H9 (cell line): Measurements from ENCODE around the gene LINGO3. TPM values are rescaled to one million over a fixed set of nuclear protein-coding genes. Genes with fewer than 3 reads are reported as not detected.

Source experiments
- DNase-seq: peaks from one replicate; pipeline ENCODE4 v3.0.0-alpha.2; 2017
- H2AFZ ChIP-seq: one replicate; pipeline ENCODE4 v1.6.1; 2013; ENCODE audit warnings: mild to moderate bottlenecking, low read length, control low read depth, moderate library complexity
- H2AK5ac ChIP-seq: 2 replicates; pipeline ENCODE4 v1.6.1; 2013; ENCODE audit warnings: low read length, control low read depth, mixed read lengths; ENCODE audit not compliant: insufficient read length
- H2BK120ac ChIP-seq: one replicate; pipeline ENCODE4 v1.6.1; 2013; ENCODE audit warnings: low read depth, mild to moderate bottlenecking, low read length, control low read depth, inconsistent platforms; ENCODE audit not compliant: poor library complexity, severe bottlenecking
- H2BK12ac ChIP-seq: 2 replicates; pipeline ENCODE4 v1.6.1; 2013; ENCODE audit warnings: low read length, control low read depth, mixed read lengths, low read depth; ENCODE audit not compliant: insufficient read length
- H2BK15ac ChIP-seq: 2 replicates; pipeline ENCODE4 v1.6.1; 2013; ENCODE audit warnings: low read depth, low read length, control low read depth
- H2BK20ac ChIP-seq: one replicate; pipeline ENCODE4 v1.6.1; 2013; ENCODE audit warnings: low read depth, mild to moderate bottlenecking, low read length, control low read depth, inconsistent platforms; ENCODE audit not compliant: poor library complexity, severe bottlenecking
- H2BK5ac ChIP-seq: 2 replicates; pipeline ENCODE4 v1.6.1; 2013; ENCODE audit warnings: low read length, control low read depth, mixed read lengths; ENCODE audit not compliant: insufficient read length
- H3K14ac ChIP-seq: 2 replicates; pipeline ENCODE4 v1.6.1; 2013; ENCODE audit warnings: low read length, control low read depth; ENCODE audit not compliant: insufficient read depth
- H3K18ac ChIP-seq: 2 replicates; pipeline ENCODE4 v1.6.1; 2013; ENCODE audit warnings: low read depth, mild to moderate bottlenecking, mixed read lengths, low read length, control low read depth; ENCODE audit not compliant: insufficient read length
- H3K23ac ChIP-seq: 2 replicates; pipeline ENCODE4 v1.6.1; 2013; ENCODE audit warnings: low read length, control low read depth, mixed read lengths, low read depth; ENCODE audit not compliant: insufficient read length
- H3K23me2 ChIP-seq: 2 replicates; pipeline ENCODE4 v1.6.1; 2013; ENCODE audit warnings: low read depth, mild to moderate bottlenecking, mixed read lengths, low read length, control low read depth; ENCODE audit not compliant: insufficient read length, poor library complexity, severe bottlenecking
- H3K27ac ChIP-seq: 2 replicates; pipeline ENCODE4 v1.5.1; 2013; ENCODE audit warnings: low read length, control low read depth, mixed read lengths, low read depth; ENCODE audit not compliant: insufficient read length
- H3K27me3 ChIP-seq: 2 replicates; pipeline ENCODE4 v1.6.1; 2013; ENCODE audit warnings: low read length, control low read depth, inconsistent platforms; ENCODE audit not compliant: insufficient read depth
- H3K4ac ChIP-seq: 2 replicates; pipeline ENCODE4 v1.6.1; 2013; ENCODE audit warnings: low read depth, mild to moderate bottlenecking, control low read depth, inconsistent platforms, low read length, moderate library complexity
- H3K4me1 ChIP-seq: 2 replicates; pipeline ENCODE4 v1.6.1; 2013; ENCODE audit warnings: low read length, control low read depth, inconsistent platforms; ENCODE audit not compliant: insufficient read depth
- H3K4me2 ChIP-seq: 2 replicates; pipeline ENCODE4 v1.6.1; 2013; ENCODE audit warnings: low read length, control low read depth, mixed read lengths; ENCODE audit not compliant: insufficient read length, insufficient read depth
- H3K56ac ChIP-seq: 2 replicates; pipeline ENCODE4 v1.6.1; 2013; ENCODE audit warnings: low read depth, mild to moderate bottlenecking, mixed read lengths, low read length, control low read depth; ENCODE audit not compliant: insufficient read length
- H3K79me1 ChIP-seq: 2 replicates; pipeline ENCODE4 v1.6.1; 2013; ENCODE audit warnings: low read depth, mild to moderate bottlenecking, moderate library complexity, low read length, control low read depth, inconsistent platforms; ENCODE audit not compliant: insufficient read depth, poor library complexity, severe bottlenecking
- H3K79me2 ChIP-seq: 2 replicates; pipeline ENCODE4 v1.6.1; 2013; ENCODE audit warnings: low read length, control low read depth, inconsistent platforms; ENCODE audit not compliant: insufficient read depth
- H3K9ac ChIP-seq: 2 replicates; pipeline ENCODE4 v1.6.1; 2013; ENCODE audit warnings: low read length, control low read depth, mixed read lengths; ENCODE audit not compliant: insufficient read length; ENCODE audit errors: extremely low read depth
- H3K9me3 ChIP-seq: one replicate; pipeline ENCODE4 v1.6.1; 2013; ENCODE audit warnings: low read depth, low read length, inconsistent platforms; ENCODE audit not compliant: control insufficient read depth
- H3T11ph ChIP-seq: one replicate; pipeline ENCODE4 v1.6.1; 2013; ENCODE audit warnings: mild to moderate bottlenecking, low read length, control low read depth, inconsistent platforms
- H4K20me1 ChIP-seq: one replicate; pipeline ENCODE4 v1.6.1; 2013; ENCODE audit not compliant: control insufficient read depth, insufficient read length, insufficient read depth
- H4K5ac ChIP-seq: 2 replicates; pipeline ENCODE4 v1.6.1; 2013; ENCODE audit warnings: low read depth, mild to moderate bottlenecking, mixed read lengths, low read length, control low read depth; ENCODE audit not compliant: insufficient read length
- H4K8ac ChIP-seq: replicated peaks from 2 replicates; pipeline ENCODE4 v1.6.1; 2013; ENCODE audit warnings: low read length, control low read depth, mixed read lengths, low read depth; ENCODE audit not compliant: insufficient read length
- H4K91ac ChIP-seq: 2 replicates; pipeline ENCODE4 v1.6.1; 2013; ENCODE audit warnings: low read depth, mild to moderate bottlenecking, moderate library complexity, mixed read lengths, low read length, control low read depth; ENCODE audit not compliant: insufficient read length
- H3K27ac Mint-ChIP-seq, 3 experiments: 2 replicates in 2 of 3; 3 replicates in 1 of 3; pipeline ENCODE4 v1.8.0; 2020 to 2021; ENCODE audit warnings: mixed read lengths in 3 of 3, mild to moderate bottlenecking in 1 of 3, moderate library complexity in 1 of 3
- H3K27me3 Mint-ChIP-seq: 2 replicates; pipeline ENCODE4 v1.8.0; 2021; ENCODE audit warnings: low read depth, mild to moderate bottlenecking, moderate library complexity, mixed read lengths
- H3K36me3 Mint-ChIP-seq, 3 experiments: 2 replicates in 2 of 3; 3 replicates in 1 of 3; pipeline ENCODE4 v1.8.0; 2020 to 2021; ENCODE audit warnings: low read depth in 3 of 3, mixed read lengths in 3 of 3; ENCODE audit not compliant: insufficient read depth in 1 of 3
- H3K4me1 Mint-ChIP-seq, 2 experiments: 2 replicates each; pipeline ENCODE4 v1.8.0; 2020; ENCODE audit warnings: mixed read lengths in 2 of 2
- H3K4me3 Mint-ChIP-seq, 2 experiments: 2 replicates in 1 of 2; 3 replicates in 1 of 2; pipeline ENCODE4 v1.8.0; 2020 to 2021; ENCODE audit warnings: mild to moderate bottlenecking in 2 of 2, mixed read lengths in 2 of 2, moderate library complexity in 1 of 2
- H3K9me3 Mint-ChIP-seq, 2 experiments: 2 replicates in 1 of 2; 3 replicates in 1 of 2; pipeline ENCODE4 v1.8.0; 2020; ENCODE audit warnings: mild to moderate bottlenecking in 2 of 2, mixed read lengths in 2 of 2, moderate library complexity in 1 of 2
- WGBS: extraction: QIAGEN DNeasy Blood & Tissue Kit; methylation state at CpG from one replicate; pipeline ENCODE4 v1.1.7; 2013; ENCODE audit warnings: missing lambda C conversion rate, low lambda C conversion rate, mixed read lengths; ENCODE audit not compliant: insufficient read length; ENCODE audit errors: extremely low coverage; 5-methylcytosine and 5-hydroxymethylcytosine counted together
- total RNA-seq: library from RNA; stranded (reverse); gene quantifications from 2 replicates; pipeline ENCODE4 v1.2.1, GENCODE V29; 2021
- TF ChIP-seq, protein P1 (sequence below): fragments of 200-600 bp; sonication (generic); conservative IDR thresholded peaks from 3 replicates; pipeline ENCODE4 v1.8.0; 2021; ENCODE audit warnings: antibody characterized with exemption, mild to moderate bottlenecking

Gene LINGO3
- total RNA-seq, 1 experiment from 2014 or later = 0.28 TPM

DNA sequence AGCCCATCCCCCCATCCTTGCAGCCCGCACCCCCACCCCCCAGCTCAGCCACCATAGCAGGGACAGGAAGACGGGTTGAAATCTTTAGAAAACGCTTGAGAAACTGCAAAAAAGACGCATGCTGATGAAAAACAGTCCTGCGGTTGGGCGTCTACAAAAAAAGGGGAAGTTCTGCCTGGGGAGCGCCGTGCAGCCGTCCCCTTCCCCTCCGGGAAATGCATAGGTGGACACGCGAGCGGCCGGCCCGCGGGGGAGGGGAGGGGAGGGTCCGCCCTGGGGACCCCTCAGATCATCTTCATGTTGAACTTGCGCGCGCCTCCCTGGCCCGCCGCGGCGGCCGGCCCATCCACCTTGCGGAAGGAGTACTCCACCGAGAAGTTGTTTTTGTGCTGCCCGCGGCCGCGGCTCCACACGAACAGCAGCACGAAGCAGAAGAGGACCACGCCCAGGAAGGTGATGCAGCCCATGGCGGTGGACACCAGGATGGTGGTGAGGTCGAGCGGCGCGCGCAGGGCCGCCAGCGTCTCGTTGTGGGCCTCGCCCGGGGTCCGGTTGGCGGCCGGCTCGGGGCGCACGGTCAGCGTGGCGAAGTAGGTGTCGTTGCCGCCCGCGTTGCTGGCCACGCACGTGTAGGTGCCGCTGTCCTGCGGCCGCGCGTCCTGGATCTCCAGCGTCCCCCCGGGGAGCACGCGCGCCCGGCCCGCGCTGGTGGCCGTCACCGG, 18.1 kb downstream of the LINGO3 start:
- Histone ChIP-seq H2AK5ac (no peak overlapping the region), H3K9ac (no peak overlapping the region), H2BK20ac (no peak overlapping the region), H4K8ac (no peak overlapping the region), H3K4me2 (peak overlapping the region; percentile 65), H3T11ph (no peak overlapping the region), H2BK12ac (no peak overlapping the region), H2BK5ac (no peak overlapping the region), H3K18ac (no peak overlapping the region), H4K20me1 (no peaks in the 10 kb centered on the region), H4K91ac (no peak overlapping the region), H3K14ac (no peak overlapping the region), H3K23me2 (no peaks in the 10 kb centered on the region), H3K9me3 (no peaks in the 10 kb centered on the region), H3K23ac (no peak overlapping the region), H2BK15ac (no peak overlapping the region), H3K79me2 (no peaks in the 10 kb centered on the region), H3K4ac (no peak overlapping the region), H3K79me1 (no peaks in the 10 kb centered on the region), H3K56ac (no peak overlapping the region), H2AFZ (no peak overlapping the region), H3K27ac (no peak overlapping the region), H4K5ac (no peak overlapping the region), H2BK120ac (no peak overlapping the region), H3K4me1 (no peaks in the 10 kb centered on the region), H3K27me3 (peaks cover 35% of the 10 kb centered on the region; the same call in 1 of the 2 replicates)
- no peak for DNase-seq
- H3K36me3 Mint-ChIP-seq = peaks cover 0 to 7% (median 4%) of the 10 kb centered on the region in 3 experiments; a peak in 3 of 7 replicates
- H3K27me3 Mint-ChIP-seq = peaks cover 95% of the 10 kb centered on the region
- no CpG with 5 or more reads among the region's 74 CpGs for WGBS
- peak overlapping the region; percentile 52 to 82 for H3K4me3 Mint-ChIP-seq
- TF ChIP-seq, protein P1, sequence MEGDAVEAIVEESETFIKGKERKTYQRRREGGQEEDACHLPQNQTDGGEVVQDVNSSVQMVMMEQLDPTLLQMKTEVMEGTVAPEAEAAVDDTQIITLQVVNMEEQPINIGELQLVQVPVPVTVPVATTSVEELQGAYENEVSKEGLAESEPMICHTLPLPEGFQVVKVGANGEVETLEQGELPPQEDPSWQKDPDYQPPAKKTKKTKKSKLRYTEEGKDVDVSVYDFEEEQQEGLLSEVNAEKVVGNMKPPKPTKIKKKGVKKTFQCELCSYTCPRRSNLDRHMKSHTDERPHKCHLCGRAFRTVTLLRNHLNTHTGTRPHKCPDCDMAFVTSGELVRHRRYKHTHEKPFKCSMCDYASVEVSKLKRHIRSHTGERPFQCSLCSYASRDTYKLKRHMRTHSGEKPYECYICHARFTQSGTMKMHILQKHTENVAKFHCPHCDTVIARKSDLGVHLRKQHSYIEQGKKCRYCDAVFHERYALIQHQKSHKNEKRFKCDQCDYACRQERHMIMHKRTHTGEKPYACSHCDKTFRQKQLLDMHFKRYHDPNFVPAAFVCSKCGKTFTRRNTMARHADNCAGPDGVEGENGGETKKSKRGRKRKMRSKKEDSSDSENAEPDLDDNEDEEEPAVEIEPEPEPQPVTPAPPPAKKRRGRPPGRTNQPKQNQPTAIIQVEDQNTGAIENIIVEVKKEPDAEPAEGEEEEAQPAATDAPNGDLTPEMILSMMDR = no peak
- H3K4me1 Mint-ChIP-seq = peaks cover 7 to 18% of the 10 kb centered on the region in 2 experiments; a peak in 3 of 4 replicates
- peaks cover 5 to 6% of the 10 kb centered on the region in 2 experiments; a peak in 3 of 5 replicates for H3K9me3 Mint-ChIP-seq
- no peak overlapping the region for H3K27ac Mint-ChIP-seq
